Rectal smooth muscle tissue (tissue), 1 donor: ENCODE measurements around the gene CTDP1.

ENCODE experiments used
- H3K27ac ChIP-seq: one replicate; pipeline ENCODE4 v1.7.0; 2013; ENCODE audit warnings: low read depth, low read length, inconsistent platforms
- H3K27me3 ChIP-seq: one replicate; pipeline ENCODE4 v1.7.0; 2013; ENCODE audit warnings: low read length; ENCODE audit not compliant: control insufficient read depth, insufficient read depth
- H3K36me3 ChIP-seq: one replicate; pipeline ENCODE4 v1.7.0; 2013; ENCODE audit warnings: low read length; ENCODE audit not compliant: control insufficient read depth, insufficient read depth
- H3K4me1 ChIP-seq: one replicate; pipeline ENCODE4 v1.7.0; 2013; ENCODE audit warnings: low read length; ENCODE audit not compliant: control insufficient read depth, insufficient read depth
- H3K4me3 ChIP-seq: one replicate; pipeline ENCODE4 v1.7.0; 2013; ENCODE audit warnings: low read length
- H3K9ac ChIP-seq: one replicate; pipeline ENCODE4 v1.7.0; 2013; ENCODE audit warnings: low read length

Gene CTDP1

DNA sequence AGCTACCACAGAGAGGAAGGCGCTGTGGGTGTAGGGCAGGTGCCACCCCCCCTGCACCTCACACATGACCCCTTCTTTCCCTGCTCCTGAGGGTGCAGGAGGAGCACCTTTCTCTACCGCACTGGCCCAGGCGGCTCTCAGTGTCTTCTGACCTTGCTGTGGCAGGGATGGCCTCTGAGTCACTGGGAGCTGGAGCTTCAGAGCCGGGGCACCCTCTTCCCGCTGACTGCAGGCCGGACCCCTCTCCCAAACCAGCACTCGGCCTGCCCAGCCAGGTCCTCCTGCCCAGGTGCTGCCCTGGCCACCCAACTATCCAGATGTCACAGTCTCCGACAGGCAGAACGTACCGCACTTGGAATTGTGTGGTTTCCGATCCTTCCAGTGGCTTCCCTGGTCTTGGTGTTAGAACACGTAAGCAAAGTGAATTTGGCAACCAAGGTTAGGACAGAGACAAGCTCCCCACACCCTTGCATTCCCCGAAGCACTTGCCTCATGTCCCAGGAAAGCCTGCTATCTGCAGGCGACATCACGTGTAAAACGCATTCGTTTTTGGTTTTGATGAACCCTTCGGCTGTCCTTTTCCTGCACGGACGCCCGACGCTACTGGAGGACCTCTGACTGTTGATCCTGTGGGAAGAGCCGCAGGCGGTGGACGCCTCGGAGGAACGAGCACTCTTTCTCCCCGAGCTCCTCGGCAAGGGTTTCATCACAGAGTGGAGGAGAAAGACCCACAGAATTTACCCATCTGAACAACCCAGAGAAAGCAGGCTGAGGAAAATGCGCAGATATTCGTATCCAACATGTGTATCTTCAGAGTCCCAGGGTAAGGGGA is 93.5 kb downstream of the CTDP1 start:
- Histone ChIP-seq H3K27ac (no peak overlapping the region), H3K4me3 (no peak overlapping the region), H3K9ac (no peak overlapping the region), H3K36me3 (no peaks in the 10 kb centered on the region), H3K27me3 (no peaks in the 10 kb centered on the region), H3K4me1 (no peaks in the 10 kb centered on the region)

DNA sequence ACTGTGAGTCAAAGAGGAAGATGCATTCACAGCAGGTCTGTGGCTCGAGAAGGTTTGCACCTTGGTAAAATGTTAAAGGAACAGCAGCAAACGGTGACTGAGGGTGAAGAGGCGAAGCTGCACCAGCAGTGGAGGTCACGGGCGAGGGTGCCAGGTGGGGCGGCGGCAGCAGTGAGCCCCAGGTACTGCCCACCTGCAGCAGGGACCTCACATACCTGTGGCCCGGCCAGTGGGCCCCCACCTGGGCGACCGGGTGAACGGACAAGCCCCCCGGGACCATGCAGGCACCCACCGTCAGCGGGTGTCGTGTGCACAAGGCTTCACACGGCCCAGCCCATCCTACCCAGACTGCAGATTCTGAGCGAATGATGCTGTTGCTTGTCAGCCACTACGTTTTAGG is 94.5 kb downstream of the CTDP1 start:
- H3K27me3 ChIP-seq: peaks cover 2% of the 10 kb centered on the region
- H3K9ac ChIP-seq: no peak overlapping the region
- no peaks in the 10 kb centered on the region for H3K4me1 ChIP-seq
- no peak overlapping the region for H3K4me3 ChIP-seq
- H3K36me3 ChIP-seq: no peaks in the 10 kb centered on the region
- no peak overlapping the region for H3K27ac ChIP-seq

DNA sequence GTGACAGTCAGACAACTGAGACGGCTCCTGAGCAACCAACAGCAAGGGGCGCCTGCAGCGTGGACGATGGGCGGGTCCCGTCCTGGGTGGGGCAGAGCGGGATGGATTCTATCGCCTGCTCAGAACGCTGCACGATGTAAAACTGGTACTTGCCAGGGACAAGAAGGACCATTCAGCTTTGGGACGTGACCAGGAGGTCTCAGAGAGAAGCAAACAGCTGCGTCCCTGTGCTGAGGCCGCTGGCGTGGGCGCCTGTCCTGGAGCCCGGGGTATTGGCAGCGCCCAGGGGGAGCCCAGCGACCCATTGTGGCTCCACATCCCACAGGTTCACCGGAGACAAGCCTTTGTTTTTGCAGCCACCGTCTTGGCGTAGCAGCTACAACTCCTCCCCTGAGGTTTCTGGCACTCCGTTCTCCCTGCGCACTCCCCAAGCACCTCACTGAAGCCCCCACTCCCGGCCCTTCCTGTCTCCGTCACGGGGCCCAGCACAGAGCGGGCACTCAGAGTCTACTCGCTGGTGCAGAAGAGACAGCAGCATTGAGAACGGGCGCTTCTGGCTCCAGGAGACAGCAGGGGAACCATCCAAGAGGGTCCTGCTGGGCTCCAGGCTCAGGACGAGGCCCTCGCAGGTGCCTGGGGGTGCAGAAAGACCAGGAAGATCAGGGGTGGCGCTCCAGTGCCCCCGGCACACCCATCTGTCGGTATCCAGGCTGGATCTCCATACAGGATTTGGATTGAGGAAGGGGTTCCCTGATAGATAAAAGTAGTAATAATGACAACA is 96.0 kb downstream of the CTDP1 start:
- Histone ChIP-seq H3K4me1 (no peaks in the 10 kb centered on the region), H3K4me3 (no peak overlapping the region), H3K27me3 (peaks cover 2% of the 10 kb centered on the region), H3K27ac (no peak overlapping the region), H3K36me3 (no peaks in the 10 kb centered on the region), H3K9ac (no peak overlapping the region)

DNA sequence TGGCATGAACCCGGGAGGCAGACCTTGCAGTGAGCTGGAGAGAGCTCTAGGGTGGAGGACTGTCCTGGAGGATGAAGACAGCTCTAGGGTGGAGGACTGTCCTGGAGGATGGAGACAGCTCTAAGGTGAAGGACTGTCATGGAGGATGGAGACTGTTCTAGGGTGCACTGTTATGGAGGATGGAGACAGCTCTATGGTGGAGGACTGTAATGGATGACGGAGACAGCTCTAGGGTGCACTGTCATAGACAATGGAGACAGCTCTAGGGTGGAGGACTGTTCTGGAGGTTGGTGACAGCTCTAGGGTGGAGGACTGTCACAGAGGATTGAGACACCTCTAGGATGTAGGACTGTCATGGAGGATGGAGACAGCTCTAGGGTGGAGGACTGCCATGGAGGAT is 97.1 kb downstream of the CTDP1 start:
- H3K4me3 ChIP-seq: no peak overlapping the region
- H3K9ac ChIP-seq: no peak overlapping the region
- no peaks in the 10 kb centered on the region for H3K36me3 ChIP-seq
- H3K27ac ChIP-seq: no peak overlapping the region
- H3K27me3 ChIP-seq: peaks cover 2% of the 10 kb centered on the region
- H3K4me1 ChIP-seq: no peaks in the 10 kb centered on the region

DNA sequence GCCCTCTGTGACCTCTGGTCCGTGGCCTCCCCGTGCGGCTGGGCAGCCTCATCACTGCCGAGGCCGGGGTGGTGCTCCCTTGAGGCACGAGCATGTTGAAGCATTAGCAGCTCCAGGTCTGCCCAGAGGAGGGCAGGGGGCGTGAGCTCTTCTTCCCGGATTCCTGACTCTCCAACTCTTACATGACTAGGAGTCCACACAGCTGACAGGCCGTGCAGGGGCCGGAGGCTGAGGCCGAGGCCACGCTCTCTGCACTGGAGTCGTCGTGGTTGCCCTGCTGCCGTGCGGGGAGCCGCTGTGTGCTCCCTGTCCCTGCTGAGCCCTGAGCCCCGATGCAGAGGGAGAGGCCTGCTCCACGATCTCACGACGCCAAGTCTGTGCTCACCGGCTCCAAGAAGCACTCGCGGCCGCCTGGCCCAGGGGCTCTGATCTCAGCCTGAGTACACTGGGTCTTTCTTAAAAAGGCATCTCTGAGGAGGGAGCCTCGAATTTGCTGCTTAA is 98.7 kb downstream of the CTDP1 start:
- H3K27me3 ChIP-seq: peaks cover 2% of the 10 kb centered on the region
- H3K9ac ChIP-seq: no peak overlapping the region
- H3K36me3 ChIP-seq: no peaks in the 10 kb centered on the region
- no peak overlapping the region for H3K4me3 ChIP-seq
- no peaks in the 10 kb centered on the region for H3K4me1 ChIP-seq
- no peak overlapping the region for H3K27ac ChIP-seq

DNA sequence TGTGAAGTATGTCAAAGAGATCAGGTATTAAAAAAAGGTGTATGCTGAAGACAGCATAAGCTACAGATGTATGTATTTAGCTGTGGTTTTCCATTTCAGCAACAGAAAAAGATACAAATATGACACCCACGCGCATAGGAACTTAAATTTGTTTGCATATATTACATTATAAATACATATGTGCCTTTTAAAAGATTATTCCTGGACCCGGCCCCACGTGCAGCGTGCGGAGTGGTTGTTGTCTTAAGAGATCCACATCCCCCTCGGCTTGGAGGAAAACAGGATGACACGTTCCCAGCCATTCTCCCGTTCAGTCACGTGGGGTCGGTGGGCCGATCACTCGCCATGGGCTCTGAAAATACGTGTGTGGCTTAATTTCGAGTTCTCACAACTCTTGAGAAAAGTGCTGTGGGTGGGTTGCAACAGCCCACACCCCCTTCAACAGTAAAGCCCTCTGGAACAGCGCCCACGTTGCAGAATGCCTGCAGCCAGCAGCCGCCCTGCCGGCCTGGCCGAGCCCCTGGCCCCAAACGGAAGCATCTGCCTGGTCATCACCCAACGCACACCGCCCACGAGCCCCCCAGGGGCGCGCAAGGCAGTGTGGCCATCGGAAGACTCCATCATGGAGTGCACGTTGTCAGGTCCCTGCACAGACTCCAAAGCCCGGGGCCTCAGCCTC is 99.6 kb downstream of the CTDP1 start:
- H3K36me3 ChIP-seq: no peaks in the 10 kb centered on the region
- H3K27ac ChIP-seq: no peak overlapping the region
- no peaks in the 10 kb centered on the region for H3K4me1 ChIP-seq
- no peak overlapping the region for H3K9ac ChIP-seq
- H3K4me3 ChIP-seq: no peak overlapping the region
- peaks cover 2% of the 10 kb centered on the region for H3K27me3 ChIP-seq

DNA sequence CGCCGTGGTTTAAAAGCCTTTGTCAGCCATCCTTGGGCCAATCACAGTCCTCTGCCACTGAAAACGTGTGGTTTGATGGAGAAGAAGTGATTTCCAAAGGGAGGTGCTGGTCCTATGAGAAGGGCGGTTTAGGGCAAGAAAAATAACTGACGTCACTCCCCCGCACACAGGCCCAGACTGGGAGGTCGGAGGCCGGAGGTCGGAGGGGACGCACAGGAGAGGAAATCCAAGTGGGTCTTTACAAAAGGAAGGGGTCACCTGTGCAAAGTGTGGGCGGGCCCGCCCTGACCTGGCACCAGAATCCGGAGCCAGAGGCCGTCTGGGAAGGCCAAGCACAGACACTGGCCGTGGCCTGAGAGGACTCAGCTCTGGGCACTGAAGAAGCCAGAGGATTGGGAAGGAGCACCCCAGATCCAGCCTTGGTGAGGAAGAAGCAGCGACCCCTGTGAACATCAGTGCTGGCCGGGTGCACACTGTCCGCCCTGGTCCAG is 100.1 kb downstream of the CTDP1 start:
- H3K27me3 ChIP-seq: peaks cover 2% of the 10 kb centered on the region
- no peaks in the 10 kb centered on the region for H3K36me3 ChIP-seq
- no peak overlapping the region for H3K4me3 ChIP-seq
- H3K9ac ChIP-seq: no peak overlapping the region
- H3K4me1 ChIP-seq: no peaks in the 10 kb centered on the region
- no peak overlapping the region for H3K27ac ChIP-seq

DNA sequence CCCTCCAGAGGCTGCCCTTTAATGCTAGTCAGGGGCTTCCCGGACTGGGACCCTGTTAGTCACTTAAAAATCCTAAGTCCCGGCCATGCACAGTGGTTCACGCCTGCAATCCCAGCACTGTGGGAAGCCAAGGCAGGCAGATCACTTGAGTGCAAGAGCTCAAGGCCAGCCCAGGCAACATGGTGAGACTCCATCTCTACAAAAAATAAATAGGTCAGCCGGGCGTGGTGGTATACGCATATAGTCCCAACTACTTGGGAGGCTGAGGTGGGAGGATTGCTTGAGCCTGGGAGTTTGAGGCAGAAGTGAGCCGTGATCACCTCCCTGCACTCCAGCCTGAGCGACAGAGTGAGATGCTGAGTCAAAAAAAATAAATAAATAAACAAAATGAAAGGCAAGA is 100.9 kb downstream of the CTDP1 start:
- H3K4me3 ChIP-seq: no peak overlapping the region
- peaks cover 2% of the 10 kb centered on the region for H3K27me3 ChIP-seq
- no peak overlapping the region for H3K27ac ChIP-seq
- no peaks in the 10 kb centered on the region for H3K36me3 ChIP-seq
- H3K4me1 ChIP-seq: no peaks in the 10 kb centered on the region
- no peak overlapping the region for H3K9ac ChIP-seq

DNA sequence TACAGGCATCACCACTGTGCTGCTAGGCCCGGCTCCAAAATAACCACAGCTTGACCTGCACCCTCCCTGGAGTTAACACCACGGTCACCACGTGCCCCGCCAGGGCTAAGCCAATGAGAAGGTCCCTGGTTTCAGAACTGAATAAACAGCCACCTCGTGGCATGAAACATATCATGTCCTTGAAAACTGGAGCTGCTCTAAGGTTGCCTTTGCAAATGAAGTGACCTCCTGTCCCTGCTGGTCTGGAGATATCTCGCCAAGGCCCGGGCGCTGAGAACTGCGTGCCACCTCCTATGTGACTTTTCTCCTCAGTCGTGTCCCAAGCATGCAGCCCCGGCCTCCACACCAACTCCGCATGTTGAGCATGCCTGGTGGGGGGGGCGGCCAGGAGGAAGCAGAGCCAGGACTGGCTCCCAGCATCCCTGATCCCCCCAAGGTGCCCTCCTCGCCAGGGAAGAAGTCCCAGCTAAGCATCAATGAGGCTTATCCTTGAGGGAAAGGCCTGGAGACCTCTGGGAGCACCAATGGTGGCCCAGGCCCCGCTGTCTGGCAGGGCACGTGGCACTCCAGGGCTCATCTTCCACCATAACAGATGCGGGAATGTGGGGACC is 101.8 kb downstream of the CTDP1 start:
- no peak overlapping the region for H3K9ac ChIP-seq
- H3K4me1 ChIP-seq: no peaks in the 10 kb centered on the region
- peaks cover 6% of the 10 kb centered on the region for H3K27me3 ChIP-seq
- no peak overlapping the region for H3K27ac ChIP-seq
- H3K4me3 ChIP-seq: no peak overlapping the region
- H3K36me3 ChIP-seq: no peaks in the 10 kb centered on the region

DNA sequence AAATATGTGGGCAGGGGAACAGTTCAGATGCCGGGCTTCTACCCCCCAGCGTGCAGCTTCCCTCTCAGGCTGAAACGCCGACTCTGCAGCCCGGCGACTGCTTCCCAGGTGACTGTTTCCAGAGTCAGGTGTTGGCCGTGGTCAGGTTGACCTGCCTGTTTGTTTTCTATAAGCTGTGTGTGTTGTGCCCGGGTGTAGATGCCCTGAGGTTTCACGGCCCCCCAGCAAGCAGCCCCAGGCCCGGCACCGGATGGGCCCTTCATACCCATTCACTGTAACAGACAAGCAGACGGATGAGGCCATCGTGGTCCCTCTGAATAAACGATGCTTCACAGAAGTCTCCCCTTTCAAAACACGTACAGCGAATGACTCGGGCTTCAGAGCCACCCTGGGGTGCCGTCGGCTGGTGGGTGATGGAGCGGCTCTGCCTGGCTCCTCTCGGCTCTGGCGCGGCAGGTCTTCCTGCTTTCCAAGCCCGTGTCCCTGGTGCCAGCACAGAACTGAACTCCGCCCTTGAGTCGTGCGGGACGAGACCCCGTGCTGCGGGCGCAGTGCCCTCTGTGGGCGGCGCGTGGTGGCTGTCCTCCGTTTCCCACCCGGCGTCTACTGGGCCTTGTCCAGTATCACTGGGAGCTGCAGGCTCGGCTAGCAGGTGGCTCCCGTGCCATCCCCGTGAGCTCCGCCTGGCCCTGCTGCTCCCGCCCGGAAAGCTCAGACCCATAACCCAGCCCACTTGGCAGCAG is 103.1 kb downstream of the CTDP1 start:
- H3K27me3 ChIP-seq: peaks cover 6% of the 10 kb centered on the region

DNA sequence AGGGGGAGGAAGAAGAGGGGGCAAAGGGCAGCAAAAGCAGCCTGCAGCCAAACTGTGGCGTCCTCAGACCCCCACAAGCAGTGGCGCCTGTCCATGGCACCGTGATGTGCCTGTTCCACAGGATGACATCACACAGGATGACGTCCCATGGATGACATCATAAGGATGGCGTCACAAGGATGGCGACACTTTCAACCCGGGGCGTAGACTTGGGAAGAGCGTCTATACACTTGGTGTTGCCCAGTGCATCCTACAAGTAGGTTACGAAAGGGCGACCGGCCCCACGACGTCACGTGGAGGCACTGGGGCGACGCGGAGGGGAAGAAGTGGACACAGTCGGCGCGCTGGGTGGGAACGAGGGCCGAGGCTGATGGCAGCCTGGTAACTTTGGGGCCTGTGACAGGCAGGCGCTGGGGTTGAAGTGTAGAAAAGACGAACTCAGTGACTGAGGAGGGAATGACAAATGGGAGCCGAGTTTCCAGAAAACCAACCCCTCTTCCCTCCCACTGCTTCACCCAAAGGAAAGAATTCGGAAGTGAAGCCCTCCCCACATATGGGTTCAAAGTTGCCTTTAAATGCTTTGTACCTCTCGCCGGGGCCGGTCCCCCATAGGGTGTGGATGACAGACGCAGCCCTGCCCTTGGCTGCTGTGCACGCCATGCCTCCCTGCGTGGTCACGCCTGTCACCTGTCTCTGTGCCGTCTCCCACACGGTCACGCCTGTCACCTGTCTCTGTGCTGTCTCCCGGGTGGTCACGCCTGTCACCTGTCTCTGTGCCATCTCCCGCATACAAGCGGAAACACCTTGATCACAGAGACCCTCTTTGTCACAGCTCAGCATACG is 104.7 kb downstream of the CTDP1 start:
- H3K27me3 ChIP-seq: peaks cover 10% of the 10 kb centered on the region
- H3K36me3 ChIP-seq: no peaks in the 10 kb centered on the region
- no peak overlapping the region for H3K27ac ChIP-seq
- H3K9ac ChIP-seq: no peak overlapping the region
- H3K4me1 ChIP-seq: no peaks in the 10 kb centered on the region
- no peak overlapping the region for H3K4me3 ChIP-seq

More for the DNA sequence above, 103.1 kb downstream of the CTDP1 start:
- Histone ChIP-seq H3K4me3 (no peak overlapping the region), H3K27ac (no peak overlapping the region), H3K4me1 (no peaks in the 10 kb centered on the region), H3K36me3 (no peaks in the 10 kb centered on the region), H3K9ac (no peak overlapping the region)
